LNCaP clone FGC (cell line): ENCODE results near the gene ZNF783.
"Not testable (repeated sequence)": the region's sequence is repeated elsewhere in the genome, so short reads cannot be mapped to it uniquely, and the experiment has no call there.

ENCODE experiments used
- DNase-seq: peaks from one replicate; pipeline ENCODE4 v3.0.0-alpha.2; 2011; ENCODE audit warnings: low read depth
- H3K4me3 ChIP-seq: 2 replicates; pipeline ENCODE4 v1.5.1; 2011; ENCODE audit warnings: mild to moderate bottlenecking, low read depth, low read length, control low read depth
- CTCF ChIP-seq: IDR thresholded peaks from 2 replicates; pipeline ENCODE4 v1.5.1; 2012; ENCODE audit warnings: mild to moderate bottlenecking; ENCODE audit not compliant: control insufficient read depth, insufficient read depth; ENCODE audit errors: extremely low read depth

The ZNF783 gene

DNA sequence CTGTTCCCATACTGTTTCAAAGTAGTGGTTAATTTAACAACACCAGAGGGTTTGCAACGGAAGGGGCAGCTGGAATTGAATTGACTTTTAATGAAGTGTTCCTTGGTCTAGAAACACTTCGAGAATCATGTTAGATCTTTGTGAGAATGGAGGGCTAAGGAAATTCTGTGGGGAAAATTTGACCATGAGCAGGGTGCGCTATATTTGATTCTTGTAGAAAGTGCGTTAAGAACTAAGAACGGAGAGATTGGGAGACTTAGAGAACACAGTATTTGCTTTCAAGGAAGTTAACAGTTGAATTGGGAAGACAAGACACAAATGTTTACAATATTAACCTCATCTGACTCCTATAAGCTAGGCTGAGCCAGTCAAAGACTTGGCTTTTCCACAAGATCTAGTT, 21.4 kb upstream of the ZNF783 start:
- H3K4me3 ChIP-seq, result peak overlapping the region; percentile 100
- no peak for TF ChIP-seq CTCF
- DNase-seq, result no peak

GRCh38 chr7:149241696-149242095, 20.3 kb upstream of the ZNF783 start:
- H3K4me3 ChIP-seq, result no peak overlapping the region
- no peak for TF ChIP-seq CTCF
- no peak for DNase-seq

DNA sequence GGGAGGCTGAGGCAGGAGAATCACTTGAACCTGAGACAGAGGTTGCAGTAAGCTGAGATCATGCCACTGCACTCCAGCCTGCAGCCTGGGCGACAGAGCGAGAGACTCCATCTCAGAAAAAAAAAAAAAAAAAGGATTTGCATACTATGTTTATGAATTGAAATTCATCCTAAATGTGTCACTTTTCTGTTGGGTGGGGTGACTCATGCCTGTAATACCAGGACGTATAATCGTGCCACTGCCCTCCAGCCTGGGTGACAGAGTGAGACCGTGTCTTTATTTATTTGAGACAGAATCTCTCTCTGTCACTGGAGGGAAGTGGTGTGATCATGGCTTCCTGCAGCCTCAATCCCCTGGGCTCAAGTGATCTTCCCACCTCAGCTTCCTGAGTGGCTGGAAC, 16.8 kb upstream of the ZNF783 start:
- no peak overlapping the region for H3K4me3 ChIP-seq
- DNase-seq, result no peak
- no peak for TF ChIP-seq CTCF

DNA sequence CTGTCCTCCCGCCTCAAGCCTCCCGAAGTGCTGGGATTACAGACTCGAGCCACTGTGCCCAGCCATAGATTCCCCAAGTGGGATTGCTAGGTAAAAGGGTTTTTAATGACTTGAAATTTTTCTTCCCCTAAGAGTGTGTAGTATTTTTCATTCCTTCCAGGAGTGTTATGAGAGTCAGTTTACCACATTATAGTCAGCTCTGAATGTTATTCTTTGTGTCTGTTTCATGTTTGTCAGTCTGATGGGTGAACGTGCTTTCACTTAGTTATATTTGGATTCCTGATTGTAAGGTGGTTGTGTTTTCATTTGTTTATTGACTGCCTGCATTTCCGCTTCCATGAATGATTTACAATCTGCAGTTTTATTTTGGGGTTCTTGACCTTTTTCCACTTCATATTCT, 16.3 kb upstream of the ZNF783 start:
- H3K4me3 ChIP-seq, result no peak overlapping the region
- no peak for TF ChIP-seq CTCF
- DNase-seq, result no peak

GRCh38 chr7:149248777-149249176, 13.2 kb upstream of the ZNF783 start:
- DNase-seq, result no peak
- TF ChIP-seq CTCF, result no peak
- H3K4me3 ChIP-seq, result no peak overlapping the region

DNA sequence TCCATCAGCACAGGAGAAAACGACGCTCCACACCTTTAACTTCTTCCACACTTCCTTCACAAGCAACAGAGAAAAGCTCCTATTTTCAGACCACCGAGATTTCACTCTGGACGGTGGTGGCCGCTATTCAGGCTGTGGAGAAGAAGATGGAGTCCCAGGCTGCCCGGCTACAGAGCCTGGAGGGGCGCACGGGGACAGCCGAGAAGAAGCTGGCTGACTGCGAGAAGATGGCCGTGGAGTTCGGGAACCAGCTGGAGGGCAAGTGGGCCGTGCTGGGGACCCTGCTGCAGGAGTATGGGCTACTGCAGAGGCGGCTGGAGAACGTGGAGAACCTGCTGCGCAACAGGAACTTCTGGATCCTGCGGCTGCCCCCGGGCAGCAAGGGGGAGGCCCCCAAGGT, 11.8 kb upstream of the ZNF783 start:
- DNase-seq, H3K4me3 ChIP-seq: not testable (repeated sequence)

GRCh38 chr7:149251518-149251917, 10.5 kb upstream of the ZNF783 start:
- not testable (repeated sequence) for H3K4me3 ChIP-seq, DNase-seq

- TF ChIP-seq CTCF, result no peak
- no peak for DNase-seq
- H3K4me3 ChIP-seq, result no peak overlapping the region
Measured at GRCh38 chr7:149252378-149252777, 9.6 kb upstream of the ZNF783 start.
